Dermis microvascular lymphatic vessel endothelial cell (primary cell): Measurements from ENCODE around the gene PPP1R26. TPM values are rescaled to one million over a fixed set of nuclear protein-coding genes. Genes with fewer than 3 reads are reported as not detected.

Experiments used
- DNase-seq, 2 donors: peaks; one replicate each; pipeline versions ENCODE4 v3.0.0 to v3.0.0-alpha.2; 2010; ENCODE audit warnings: low read depth in 2 of 2
- total RNA-seq: library from RNA; depleted of rRNA; stranded (reverse); fragments of >200 nt; gene quantifications from 2 replicates; pipeline ENCODE4 v1.2.1, GENCODE V29; 2014

PPP1R26 gene
- total RNA-seq, 1 donor from 2014 or later = 8.7 TPM

- DNase-seq = no peak
Measured at GRCh38 chr9:135487281-135488012, 7.9 kb downstream of the PPP1R26 start.

GRCh38 chr9:135488013-135488330 is 8.4 kb downstream of the PPP1R26 start:
- DNase-seq = no peak

GRCh38 chr9:135488527-135488926 is 8.9 kb downstream of the PPP1R26 start:
- no peak for DNase-seq

- DNase-seq = no peak
Measured at GRCh38 chr9:135489188-135489906, 9.8 kb downstream of the PPP1R26 start.

GRCh38 chr9:135490166-135490870 is 10.7 kb downstream of the PPP1R26 start:
- no peak for DNase-seq

GRCh38 chr9:135490980-135491464 is 11.4 kb downstream of the PPP1R26 start:
- no peak for DNase-seq

- DNase-seq = no peak
Measured at GRCh38 chr9:135491764-135492163, 12.2 kb downstream of the PPP1R26 start.

GRCh38 chr9:135492886-135493669 is 13.5 kb downstream of the PPP1R26 start:
- DNase-seq = no peak

GRCh38 chr9:135494791-135495559 is 15.4 kb downstream of the PPP1R26 start:
- no peak for DNase-seq

GRCh38 chr9:135498381-135499126 is 19.0 kb downstream of the PPP1R26 start:
- no peak for DNase-seq

- DNase-seq = peak; percentile 73 to 91
Measured at GRCh38 chr9:135499326-135500070, 19.9 kb downstream of the PPP1R26 start.

GRCh38 chr9:135500071-135500524 is 20.5 kb downstream of the PPP1R26 start:
- peak; percentile 17 to 66 for DNase-seq

GRCh38 chr9:135500525-135501260 is 21.1 kb downstream of the PPP1R26 start, which contains the start of gene MRPS2:
MRPS2 (plus strand) TSS chr9:135500682; CDS start chr9:135500711, 29 bp downstream.
- DNase-seq = peak; percentile 65 to 90

- DNase-seq = peak; percentile 24 to 81
Measured at GRCh38 chr9:135501261-135502167, 21.9 kb downstream of the PPP1R26 start.

GRCh38 chr9:135502168-135502872 is 22.7 kb downstream of the PPP1R26 start:
- no peak for DNase-seq

GRCh38 chr9:135502873-135503321 is 23.3 kb downstream of the PPP1R26 start:
- DNase-seq = no peak
